ENCODE data around the gene MAP3K14. TPM values are rescaled to one million over a fixed set of nuclear protein-coding genes. Genes with fewer than 3 reads are reported as not detected.

The MAP3K14 gene
- total RNA-seq, 1 experiment from 2014 or later: 7.8 TPM

- Histone ChIP-seq H2BK5ac (ENCODE audit: insufficient read length, low read length) (no peak overlapping the region), H2BK15ac (ENCODE audit: low read depth, low read length) (no peak overlapping the region), H2BK120ac (ENCODE audit: low read depth, low read length, poor library complexity, severe bottlenecking) (no peak overlapping the region), H3K79me2 (ENCODE audit: insufficient read depth, low read length) (no peaks in the 10 kb centered on the region; the same call in 1 of the 2 replicates), H3K9me3 (ENCODE audit: control insufficient read depth, low read depth, low read length) (no peaks in the 10 kb centered on the region), H3K79me1 (ENCODE audit: insufficient read depth, low read depth, low read length, poor library complexity, severe bottlenecking) (no peaks in the 10 kb centered on the region), H3K23me2 (ENCODE audit: insufficient read length, low read depth, low read length, poor library complexity, severe bottlenecking) (no peaks in the 10 kb centered on the region), H4K5ac (ENCODE audit: insufficient read length, low read depth, low read length) (no peak overlapping the region), H2AFZ (ENCODE audit: low read length) (no peak overlapping the region), H3K4me1 (ENCODE audit: insufficient read depth, low read length) (peaks cover 5% of the 10 kb centered on the region; the same call in 1 of the 2 replicates), H4K8ac (replicated peaks; ENCODE audit: insufficient read length, low read depth, low read length) (no peak overlapping the region), H3K27me3 (ENCODE audit: insufficient read depth, low read length) (no peaks in the 10 kb centered on the region), H2BK12ac (ENCODE audit: insufficient read length, low read depth, low read length) (no peak overlapping the region), H2BK20ac (ENCODE audit: low read depth, low read length, poor library complexity, severe bottlenecking) (no peak overlapping the region), H3K14ac (ENCODE audit: insufficient read depth, low read length) (peak overlapping the region; percentile 55; the same call in 1 of the 2 replicates), H3K4ac (ENCODE audit: low read depth, low read length) (no peak overlapping the region), H3K27ac (ENCODE audit: insufficient read length, low read depth, low read length) (peak overlapping the region; percentile 23), H3K9ac (ENCODE audit: extremely low read depth, insufficient read length, low read length) (no peak overlapping the region), H4K91ac (ENCODE audit: insufficient read length, low read depth, low read length) (no peak overlapping the region), H3T11ph (ENCODE audit: low read length) (no peak overlapping the region), H3K23ac (ENCODE audit: insufficient read length, low read depth, low read length) (no peak overlapping the region), H2AK5ac (ENCODE audit: insufficient read length, low read length) (no peak overlapping the region), H3K56ac (ENCODE audit: insufficient read length, low read depth, low read length) (no peak overlapping the region), H3K18ac (ENCODE audit: insufficient read length, low read depth, low read length) (peak overlapping the region; percentile 46), H3K4me2 (ENCODE audit: insufficient read depth, insufficient read length, low read length) (no peak overlapping the region), H4K20me1 (ENCODE audit: control insufficient read depth, insufficient read depth, insufficient read length) (no peaks in the 10 kb centered on the region)
- peak overlapping the region; percentile 59 to 98 (median 98); a peak in 6 of 7 replicates for H3K27ac Mint-ChIP-seq
- no peaks in the 10 kb centered on the region for H3K27me3 Mint-ChIP-seq (ENCODE audit: low read depth)
- peaks cover 0 to 2% (median 0%) of the 10 kb centered on the region in 3 experiments; a peak in 2 of 7 replicates for H3K36me3 Mint-ChIP-seq (ENCODE audit: insufficient read depth in 1 of 3, low read depth in 3 of 3)
- TF ChIP-seq CTCF (conservative IDR thresholded peaks at IDR 0.05): peak; percentile 40; the same call in 2 of the 3 replicates
- peaks cover 0 to 2% of the 10 kb centered on the region in 2 experiments; a peak in 1 of 5 replicates for H3K9me3 Mint-ChIP-seq
- peak overlapping the region; percentile 31 to 45; a peak in 4 of 5 replicates for H3K4me3 Mint-ChIP-seq
- DNase-seq: peak; percentile 99
- peaks cover 35 to 41% of the 10 kb centered on the region in 2 experiments for H3K4me1 Mint-ChIP-seq
- WGBS (ENCODE audit: extremely low coverage, insufficient read length, low lambda C conversion rate): no CpG with 5 or more reads among the region's 17 CpGs
These were observed 47.9 kb upstream of the MAP3K14 start for GRCh38 chr17:45364531-45365390.
